ENCODE results near the gene NARF.
"Not testable (repeated sequence)": the region's sequence is repeated elsewhere in the genome, so short reads cannot be mapped to it uniquely, and the experiment has no call there.

The NARF gene

DNA sequence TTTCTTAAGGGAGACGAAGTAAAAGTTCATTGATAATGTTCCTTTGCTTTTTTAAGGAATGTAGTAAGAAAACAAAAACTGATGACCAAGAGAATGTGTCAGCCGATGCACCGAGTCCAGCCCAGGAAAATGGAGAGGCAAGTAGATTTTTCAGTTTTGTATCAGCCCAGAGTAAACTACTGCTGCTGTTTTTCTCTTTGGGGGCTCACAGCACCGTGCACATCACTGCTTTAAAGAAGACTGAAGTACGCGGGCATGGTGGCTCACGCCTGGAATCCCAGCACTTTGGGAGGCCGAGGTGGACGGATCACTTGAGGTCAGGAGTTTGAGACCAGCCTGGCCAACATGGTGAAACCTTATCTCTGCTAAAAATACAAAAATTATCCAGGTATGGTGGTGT, 1.4 kb downstream of the NARF start:
- peaks cover 18% of the 10 kb centered on the region for H3K4me1 ChIP-seq (ENCODE audit: control insufficient read depth, insufficient read depth, low read length)
- not testable (repeated sequence) for H3K4me3 ChIP-seq (ENCODE audit: low read length in 2 of 2); H3K27ac ChIP-seq (ENCODE audit: low read length); H3K9ac ChIP-seq (ENCODE audit: low read length in 2 of 2); H3K9me3 ChIP-seq (ENCODE audit: control insufficient read depth in 2 of 2, low read length in 2 of 2); H3K27me3 ChIP-seq (ENCODE audit: control insufficient read depth in 1 of 2, insufficient read depth in 2 of 2, low read length in 2 of 2)
- peaks cover 24 to 29% of the 10 kb centered on the region in 2 donors for H3K36me3 ChIP-seq (ENCODE audit: control insufficient read depth in 2 of 2, insufficient read depth in 2 of 2, low read length in 2 of 2)

GRCh38 chr17:82461827-82462524, 3.4 kb downstream of the NARF start:
- H3K36me3 ChIP-seq (ENCODE audit: control insufficient read depth in 2 of 2, insufficient read depth in 2 of 2, low read length in 2 of 2), result peaks cover 37 to 38% of the 10 kb centered on the region in 2 donors

DNA sequence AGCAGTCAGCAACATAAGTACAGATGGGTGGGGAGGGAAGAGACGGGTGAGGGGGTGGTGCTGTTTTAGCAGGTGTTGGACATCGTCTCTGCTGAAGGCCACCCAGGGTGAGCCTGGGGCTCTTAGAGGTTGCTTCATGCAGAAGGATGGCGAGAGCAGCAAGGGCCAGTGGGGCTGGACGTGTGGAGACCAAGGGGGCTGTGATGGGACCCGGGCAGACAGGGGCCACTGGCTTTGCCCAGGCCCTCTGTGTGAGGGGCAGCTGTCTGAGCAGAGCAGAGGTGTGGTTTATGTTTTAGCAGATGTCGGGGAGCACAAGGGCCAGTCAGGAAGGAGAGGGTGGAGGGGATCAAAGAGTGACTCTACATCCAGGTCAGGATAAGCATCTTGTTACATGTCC, 4.8 kb downstream of the NARF start:
- Histone ChIP-seq H3K4me1 (ENCODE audit: control insufficient read depth, insufficient read depth, low read length) (peaks cover 9% of the 10 kb centered on the region), H3K27me3 (ENCODE audit: control insufficient read depth in 1 of 2, insufficient read depth in 2 of 2, low read length in 2 of 2) (no peaks in the 10 kb centered on the region), H3K9me3 (ENCODE audit: control insufficient read depth in 2 of 2, low read length in 2 of 2) (no peaks in the 10 kb centered on the region), H3K27ac (ENCODE audit: low read length) (no peak overlapping the region), H3K4me3 (ENCODE audit: low read length in 2 of 2) (no peak overlapping the region), H3K36me3 (ENCODE audit: control insufficient read depth in 2 of 2, insufficient read depth in 2 of 2, low read length in 2 of 2) (peaks cover 37 to 39% of the 10 kb centered on the region in 2 donors), H3K9ac (ENCODE audit: low read length in 2 of 2) (no peak overlapping the region)

More at GRCh38 chr17:82461827-82462524, 3.4 kb downstream of the NARF start:
- Histone ChIP-seq H3K9me3 (ENCODE audit: control insufficient read depth in 2 of 2, low read length in 2 of 2) (no peaks in the 10 kb centered on the region), H3K27ac (ENCODE audit: low read length) (no peak overlapping the region), H3K9ac (ENCODE audit: low read length in 2 of 2) (no peak overlapping the region), H3K4me3 (ENCODE audit: low read length in 2 of 2) (no peak overlapping the region), H3K27me3 (ENCODE audit: control insufficient read depth in 1 of 2, insufficient read depth in 2 of 2, low read length in 2 of 2) (no peaks in the 10 kb centered on the region), H3K4me1 (ENCODE audit: control insufficient read depth, insufficient read depth, low read length) (peaks cover 17% of the 10 kb centered on the region)

DNA sequence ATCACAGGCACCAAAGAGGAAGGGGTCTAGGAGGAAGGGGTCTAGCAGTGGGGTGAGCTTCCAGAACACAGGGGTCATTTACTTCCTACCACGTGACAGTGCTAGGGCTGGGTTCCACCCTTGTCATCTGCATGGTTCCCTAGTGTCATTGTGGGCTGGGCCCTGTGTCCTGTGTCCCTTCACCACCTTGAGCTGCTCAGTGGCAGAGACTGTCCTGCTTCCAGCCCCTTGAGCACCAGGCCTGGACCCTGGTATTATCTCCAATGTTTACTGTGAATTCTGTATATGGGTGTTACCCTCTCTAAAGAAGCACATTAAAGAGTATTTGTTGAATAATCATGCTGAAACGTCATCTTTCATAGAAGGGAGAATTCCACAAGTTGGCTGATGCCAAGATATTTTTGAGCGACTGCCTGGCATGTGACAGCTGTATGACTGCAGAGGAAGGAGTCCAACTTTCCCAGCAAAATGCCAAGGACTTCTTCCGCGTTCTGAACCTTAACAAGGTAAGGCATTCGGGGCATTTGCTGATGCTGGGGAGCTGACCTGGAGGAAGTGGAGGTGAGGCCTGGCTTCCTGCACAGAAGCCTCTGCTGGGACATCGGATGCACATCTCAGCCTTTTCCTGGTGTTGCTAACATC, 5.5 kb downstream of the NARF start:
- Histone ChIP-seq H3K9ac (ENCODE audit: low read length in 2 of 2) (no peak overlapping the region), H3K4me3 (ENCODE audit: low read length in 2 of 2) (no peak overlapping the region), H3K36me3 (ENCODE audit: control insufficient read depth in 2 of 2, insufficient read depth in 2 of 2, low read length in 2 of 2) (peaks cover 38 to 45% of the 10 kb centered on the region in 2 donors), H3K4me1 (ENCODE audit: control insufficient read depth, insufficient read depth, low read length) (peaks cover 7% of the 10 kb centered on the region), H3K27ac (ENCODE audit: low read length) (no peak overlapping the region), H3K9me3 (ENCODE audit: control insufficient read depth in 2 of 2, low read length in 2 of 2) (no peaks in the 10 kb centered on the region), H3K27me3 (ENCODE audit: control insufficient read depth in 1 of 2, insufficient read depth in 2 of 2, low read length in 2 of 2) (no peaks in the 10 kb centered on the region)

DNA sequence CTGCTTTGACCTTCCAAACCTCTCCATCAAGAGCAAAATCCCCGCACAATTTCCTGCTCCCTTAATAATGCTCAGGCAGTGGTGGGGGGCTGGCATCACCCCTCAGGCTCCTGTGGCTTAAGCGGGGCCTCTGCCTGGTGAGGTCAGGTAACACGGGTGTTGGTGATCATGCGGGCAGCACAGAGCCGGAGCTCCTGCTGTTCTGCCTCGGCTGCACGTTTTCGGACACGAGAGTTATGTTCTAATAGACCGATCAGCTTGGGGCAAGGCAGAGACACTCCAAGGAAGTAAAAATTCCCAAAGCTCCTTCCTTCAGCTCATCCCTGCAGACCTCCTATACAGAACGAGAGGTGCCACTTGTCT, 6.0 kb downstream of the NARF start:
- H3K27ac ChIP-seq (ENCODE audit: low read length), result no peak overlapping the region
- H3K4me3 ChIP-seq (ENCODE audit: low read length in 2 of 2), result no peak overlapping the region
- peaks cover 42 to 49% of the 10 kb centered on the region in 2 donors for H3K36me3 ChIP-seq (ENCODE audit: control insufficient read depth in 2 of 2, insufficient read depth in 2 of 2, low read length in 2 of 2)

DNA sequence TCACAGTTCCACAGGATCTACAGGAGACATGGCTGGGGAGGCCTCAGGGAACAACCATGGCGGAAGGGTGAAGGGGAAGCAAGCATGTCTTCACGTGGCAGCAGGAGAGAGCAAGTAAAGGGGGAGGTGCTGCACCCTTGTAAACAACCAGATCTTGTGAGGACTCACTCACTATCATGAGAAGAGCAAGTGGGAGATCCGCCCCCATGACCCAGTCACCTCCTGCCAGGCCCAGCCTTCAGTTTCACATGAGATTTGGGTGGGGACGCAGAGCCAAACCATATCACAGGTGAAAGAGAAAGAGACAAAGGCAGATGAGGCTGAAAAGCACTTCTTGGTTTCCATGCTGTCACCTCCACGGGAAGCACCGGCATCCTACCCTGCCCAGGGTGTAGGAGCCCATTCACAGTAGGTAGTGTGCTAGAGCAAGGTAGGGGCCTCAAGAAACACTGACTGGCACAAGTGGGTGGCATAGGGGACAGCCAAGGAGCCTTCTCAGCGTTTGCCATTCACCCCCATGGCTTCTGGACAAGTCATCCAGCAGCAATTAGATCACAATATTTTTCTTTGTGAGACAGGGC, 6.6 kb downstream of the NARF start:
- H3K4me3 ChIP-seq (ENCODE audit: low read length in 2 of 2), result no peak overlapping the region
- H3K27me3 ChIP-seq (ENCODE audit: control insufficient read depth in 1 of 2, insufficient read depth in 2 of 2, low read length in 2 of 2), result no peaks in the 10 kb centered on the region
- no peak overlapping the region for H3K27ac ChIP-seq (ENCODE audit: low read length)
- peaks cover 2% of the 10 kb centered on the region for H3K4me1 ChIP-seq (ENCODE audit: control insufficient read depth, insufficient read depth, low read length)
- H3K36me3 ChIP-seq (ENCODE audit: control insufficient read depth in 2 of 2, insufficient read depth in 2 of 2, low read length in 2 of 2), result peaks cover 42 to 49% of the 10 kb centered on the region in 2 donors
- no peaks in the 10 kb centered on the region for H3K9me3 ChIP-seq (ENCODE audit: control insufficient read depth in 2 of 2, low read length in 2 of 2)
- no peak overlapping the region for H3K9ac ChIP-seq (ENCODE audit: low read length in 2 of 2)

More for the DNA sequence above, 6.0 kb downstream of the NARF start:
- Histone ChIP-seq H3K27me3 (ENCODE audit: control insufficient read depth in 1 of 2, insufficient read depth in 2 of 2, low read length in 2 of 2) (no peaks in the 10 kb centered on the region), H3K9ac (ENCODE audit: low read length in 2 of 2) (no peak overlapping the region), H3K4me1 (ENCODE audit: control insufficient read depth, insufficient read depth, low read length) (peaks cover 2% of the 10 kb centered on the region), H3K9me3 (ENCODE audit: control insufficient read depth in 2 of 2, low read length in 2 of 2) (no peaks in the 10 kb centered on the region)

- Histone ChIP-seq H3K27me3 (ENCODE audit: control insufficient read depth in 1 of 2, insufficient read depth in 2 of 2, low read length in 2 of 2) (no peaks in the 10 kb centered on the region), H3K4me1 (ENCODE audit: control insufficient read depth, insufficient read depth, low read length) (no peaks in the 10 kb centered on the region), H3K36me3 (ENCODE audit: control insufficient read depth in 2 of 2, insufficient read depth in 2 of 2, low read length in 2 of 2) (peaks cover 33 to 36% of the 10 kb centered on the region in 2 donors), H3K9me3 (ENCODE audit: control insufficient read depth in 2 of 2, low read length in 2 of 2) (no peaks in the 10 kb centered on the region), H3K9ac (ENCODE audit: low read length in 2 of 2) (no peak overlapping the region), H3K27ac (ENCODE audit: low read length) (no peak overlapping the region), H3K4me3 (ENCODE audit: low read length in 2 of 2) (no peak overlapping the region)
Observed at GRCh38 chr17:82468692-82469091, 10.2 kb downstream of the NARF start.

GRCh38 chr17:82470065-82470464, 11.5 kb downstream of the NARF start:
- H3K36me3 ChIP-seq (ENCODE audit: control insufficient read depth in 2 of 2, insufficient read depth in 2 of 2, low read length in 2 of 2), result peaks cover 30 to 33% of the 10 kb centered on the region in 2 donors
- no peaks in the 10 kb centered on the region for H3K9me3 ChIP-seq (ENCODE audit: control insufficient read depth in 2 of 2, low read length in 2 of 2)
- H3K4me1 ChIP-seq (ENCODE audit: control insufficient read depth, insufficient read depth, low read length), result no peaks in the 10 kb centered on the region
- H3K27me3 ChIP-seq (ENCODE audit: control insufficient read depth in 1 of 2, insufficient read depth in 2 of 2, low read length in 2 of 2), result no peaks in the 10 kb centered on the region
- H3K27ac ChIP-seq (ENCODE audit: low read length), result no peak overlapping the region
- no peak overlapping the region for H3K9ac ChIP-seq (ENCODE audit: low read length in 2 of 2)
- H3K4me3 ChIP-seq (ENCODE audit: low read length in 2 of 2), result no peak overlapping the region

GRCh38 chr17:82474223-82475010, 15.9 kb downstream of the NARF start:
- Histone ChIP-seq H3K9me3 (ENCODE audit: control insufficient read depth in 2 of 2, low read length in 2 of 2) (no peaks in the 10 kb centered on the region), H3K27me3 (ENCODE audit: control insufficient read depth in 1 of 2, insufficient read depth in 2 of 2, low read length in 2 of 2) (no peaks in the 10 kb centered on the region), H3K4me1 (ENCODE audit: control insufficient read depth, insufficient read depth, low read length) (no peaks in the 10 kb centered on the region), H3K27ac (ENCODE audit: low read length) (no peak overlapping the region), H3K4me3 (ENCODE audit: low read length in 2 of 2) (no peak overlapping the region), H3K36me3 (ENCODE audit: control insufficient read depth in 2 of 2, insufficient read depth in 2 of 2, low read length in 2 of 2) (peaks cover 28 to 30% of the 10 kb centered on the region in 2 donors), H3K9ac (ENCODE audit: low read length in 2 of 2) (no peak overlapping the region)

GRCh38 chr17:82475458-82475857, 16.9 kb downstream of the NARF start:
- Histone ChIP-seq H3K27me3 (ENCODE audit: control insufficient read depth in 1 of 2, insufficient read depth in 2 of 2, low read length in 2 of 2) (no peaks in the 10 kb centered on the region), H3K9ac (ENCODE audit: low read length in 2 of 2) (no peak overlapping the region), H3K9me3 (ENCODE audit: control insufficient read depth in 2 of 2, low read length in 2 of 2) (no peaks in the 10 kb centered on the region), H3K4me3 (ENCODE audit: low read length in 2 of 2) (no peak overlapping the region), H3K27ac (ENCODE audit: low read length) (no peak overlapping the region), H3K36me3 (ENCODE audit: control insufficient read depth in 2 of 2, insufficient read depth in 2 of 2, low read length in 2 of 2) (peaks cover 32 to 37% of the 10 kb centered on the region in 2 donors), H3K4me1 (ENCODE audit: control insufficient read depth, insufficient read depth, low read length) (no peaks in the 10 kb centered on the region)

Data from stomach smooth muscle (tissue), 2 donors.